Fibroblast of lung (primary cell): ENCODE data around the gene CCP110.

Experiments
- CTCF ChIP-seq, 2 donors: IDR thresholded peaks in 1 of 2; conservative IDR thresholded peaks in 1 of 2; 1 replicate in 1 of 2; 2 replicates in 1 of 2; pipeline ENCODE4 v1.5.1; 2011 to 2012; ENCODE audit warnings: low read length in 2 of 2, control low read depth in 1 of 2, inconsistent platforms in 1 of 2, low read depth in 1 of 2, mild to moderate bottlenecking in 1 of 2
- EZH2 ChIP-seq: IDR thresholded peaks from 2 replicates; pipeline ENCODE4 v1.5.1; 2012; ENCODE audit warnings: low read length, control low read depth, mild to moderate bottlenecking; ENCODE audit errors: missing control alignments

- no peak for TF ChIP-seq CTCF (conservative IDR thresholded peaks at IDR 0.05 in 1 of 2, IDR thresholded peaks at IDR 0.05 in 1 of 2; ENCODE audit: low read depth in 1 of 2, low read length in 2 of 2)
- TF ChIP-seq EZH2 = no peak
These were observed 16.8 kb upstream of the CCP110 start for GRCh38 chr16:19506965-19507364.
